Measurements from ENCODE around the gene LRRK1.

- TF ChIP-seq EZH2phosphoT487 (IDR thresholded peaks at IDR 0.05; ENCODE audit: insufficient read depth, low read depth) (no peak), EZH2 (IDR thresholded peaks at IDR 0.05; ENCODE audit: insufficient read depth, poor library complexity, severe bottlenecking) (no peak)
Observed at GRCh38 chr15:101102746-101103145, 183.6 kb downstream of the LRRK1 start.
